Lower lobe of right lung (tissue), 2 donors: Measurements from ENCODE around the gene SIT1. TPM values are rescaled to one million over a fixed set of nuclear protein-coding genes. Genes with fewer than 3 reads are reported as not detected.
"Not testable (repeated sequence)": the region's sequence is repeated elsewhere in the genome, so short reads cannot be mapped to it uniquely, and the experiment has no call there.

Source experiments
- ATAC-seq, 2 donors: fragments of 200-7000 bp; cut with Tn5 transposase; one replicate each; pipeline ENCODE4 v1.9.1; 2020 to 2022; ENCODE audit warnings: mild to moderate bottlenecking in 2 of 2, moderate library complexity in 2 of 2
- DNase-seq: peaks from one replicate; pipeline ENCODE4 v3.0.0-alpha.2; 2020
- H3K27ac ChIP-seq: fragments of 200-600 bp; one replicate; pipeline ENCODE4 v1.8.0; 2022
- H3K27me3 ChIP-seq: fragments of 200-600 bp; one replicate; pipeline ENCODE4 v1.8.0; 2022; ENCODE audit warnings: low read depth
- H3K36me3 ChIP-seq: fragments of 200-600 bp; one replicate; pipeline ENCODE4 v1.8.0; 2022; ENCODE audit warnings: mild to moderate bottlenecking
- H3K4me1 ChIP-seq: fragments of 200-600 bp; one replicate; pipeline ENCODE4 v1.8.0; 2022
- H3K4me3 ChIP-seq: fragments of 200-600 bp; one replicate; pipeline ENCODE4 v1.8.0; 2022; ENCODE audit warnings: mild to moderate bottlenecking
- H3K9me3 ChIP-seq: fragments of 200-600 bp; one replicate; pipeline ENCODE4 v1.8.0; 2022
- intact Hi-C: fragments of 100-400 bp; cut with DNase I; formaldehyde crosslinking; loops from one replicate; pipeline ENCODE4 v1.11.0; 2022
- total RNA-seq: library from RNA; stranded (reverse); fragmentation: NEBNext Ultra II Directional; extraction: Animal tissue kit (Norgen Biotek cat#: 25700); gene quantifications from one replicate; pipeline ENCODE4 v1.2.1, GENCODE V29; 2021
- TF ChIP-seq, protein P1 (sequence below): fragments of 200-600 bp; IDR thresholded peaks from one replicate; pipeline ENCODE4 v1.8.0; 2022; ENCODE audit warnings: antibody characterized with exemption, mild to moderate bottlenecking
- donor health status: DM: no; HTN: yes; CAD: no; lungs with severe emphysema.

The SIT1 gene
- total RNA-seq, 1 donor from 2014 or later: 1.5 TPM

- intact Hi-C loops: no loop called here
- Histone ChIP-seq H3K9me3 (no peaks in the 10 kb centered on the region), H3K4me3 (no peak overlapping the region), H3K36me3 (no peaks in the 10 kb centered on the region), H3K27me3 (no peaks in the 10 kb centered on the region), H3K27ac (no peak overlapping the region), H3K4me1 (peaks cover 24% of the 10 kb centered on the region)
- TF ChIP-seq, protein P1, sequence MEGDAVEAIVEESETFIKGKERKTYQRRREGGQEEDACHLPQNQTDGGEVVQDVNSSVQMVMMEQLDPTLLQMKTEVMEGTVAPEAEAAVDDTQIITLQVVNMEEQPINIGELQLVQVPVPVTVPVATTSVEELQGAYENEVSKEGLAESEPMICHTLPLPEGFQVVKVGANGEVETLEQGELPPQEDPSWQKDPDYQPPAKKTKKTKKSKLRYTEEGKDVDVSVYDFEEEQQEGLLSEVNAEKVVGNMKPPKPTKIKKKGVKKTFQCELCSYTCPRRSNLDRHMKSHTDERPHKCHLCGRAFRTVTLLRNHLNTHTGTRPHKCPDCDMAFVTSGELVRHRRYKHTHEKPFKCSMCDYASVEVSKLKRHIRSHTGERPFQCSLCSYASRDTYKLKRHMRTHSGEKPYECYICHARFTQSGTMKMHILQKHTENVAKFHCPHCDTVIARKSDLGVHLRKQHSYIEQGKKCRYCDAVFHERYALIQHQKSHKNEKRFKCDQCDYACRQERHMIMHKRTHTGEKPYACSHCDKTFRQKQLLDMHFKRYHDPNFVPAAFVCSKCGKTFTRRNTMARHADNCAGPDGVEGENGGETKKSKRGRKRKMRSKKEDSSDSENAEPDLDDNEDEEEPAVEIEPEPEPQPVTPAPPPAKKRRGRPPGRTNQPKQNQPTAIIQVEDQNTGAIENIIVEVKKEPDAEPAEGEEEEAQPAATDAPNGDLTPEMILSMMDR: no peak
- DNase-seq: no peak
- ATAC-seq: no peak
Measured at GRCh38 chr9:35615981-35616680, 34.6 kb downstream of the SIT1 start.

DNA sequence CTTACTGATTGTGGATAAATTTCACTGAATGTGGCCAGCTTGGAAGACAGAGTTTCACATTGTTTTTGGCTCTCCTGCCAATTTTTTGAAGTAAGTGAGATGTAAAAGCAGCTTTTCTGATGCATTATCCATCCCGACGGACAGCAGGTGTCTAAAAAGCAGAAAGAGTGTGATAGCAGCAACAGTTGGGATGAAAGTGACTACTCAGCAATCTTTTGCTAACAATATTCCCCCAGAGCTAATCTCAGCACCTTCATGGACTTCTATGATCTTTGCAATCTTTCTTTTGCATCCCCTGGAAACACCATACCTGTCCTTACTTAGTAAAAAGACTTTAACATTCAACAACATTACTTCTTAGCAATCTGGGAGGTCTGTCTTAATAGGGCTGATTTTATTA lies 37.9 kb downstream of the SIT1 start:
- intact Hi-C loops: no loop called here
- no peaks in the 10 kb centered on the region for H3K27me3 ChIP-seq

DNA sequence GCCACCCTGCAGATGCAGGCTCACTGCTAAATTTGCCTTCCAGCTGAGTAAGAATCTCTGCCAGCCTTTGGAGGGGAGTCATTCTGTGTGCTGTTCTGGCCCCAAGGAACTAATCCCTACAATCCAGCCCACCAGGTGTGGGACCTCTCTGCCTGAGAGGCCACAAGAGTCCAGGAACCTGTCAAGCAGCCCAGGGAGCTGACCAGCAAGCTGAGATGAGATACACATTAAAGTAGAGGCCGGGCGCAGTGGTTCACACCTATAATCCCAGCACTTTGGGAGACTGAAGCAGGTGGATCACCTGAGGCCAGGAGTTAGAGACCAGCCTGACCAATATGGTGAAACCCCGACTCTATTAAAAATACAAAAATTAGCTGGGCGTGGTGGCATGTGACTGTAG lies 38.7 kb downstream of the SIT1 start:
- DNase-seq, H3K27me3 ChIP-seq, ATAC-seq, intact Hi-C loops, H3K27ac ChIP-seq, H3K4me1 ChIP-seq, H3K9me3 ChIP-seq, H3K4me3 ChIP-seq: not testable (repeated sequence)
- peaks cover 31% of the 10 kb centered on the region for H3K36me3 ChIP-seq

More for the DNA sequence above, 37.9 kb downstream of the SIT1 start:
- no peak overlapping the region for H3K27ac ChIP-seq
- H3K4me1 ChIP-seq: peaks cover 8% of the 10 kb centered on the region
- ATAC-seq (no peak), DNase-seq (no peak)
- H3K9me3 ChIP-seq: no peaks in the 10 kb centered on the region
- no peak overlapping the region for H3K4me3 ChIP-seq
- peaks cover 23% of the 10 kb centered on the region for H3K36me3 ChIP-seq
- TF ChIP-seq, protein P1: no peak

GRCh38 chr9:35611230-35611797 lies 39.4 kb downstream of the SIT1 start:
- TF ChIP-seq, protein P1: peak; percentile 60
- no peak overlapping the region for H3K4me3 ChIP-seq
- no peaks in the 10 kb centered on the region for H3K9me3 ChIP-seq
- peaks cover 14% of the 10 kb centered on the region for H3K4me1 ChIP-seq
- no peak for DNase-seq
- peak; percentile 40 to 72 for ATAC-seq
- intact Hi-C loops: no loop called here
- H3K36me3 ChIP-seq: peaks cover 32% of the 10 kb centered on the region
- no peaks in the 10 kb centered on the region for H3K27me3 ChIP-seq
- no peak overlapping the region for H3K27ac ChIP-seq

DNA sequence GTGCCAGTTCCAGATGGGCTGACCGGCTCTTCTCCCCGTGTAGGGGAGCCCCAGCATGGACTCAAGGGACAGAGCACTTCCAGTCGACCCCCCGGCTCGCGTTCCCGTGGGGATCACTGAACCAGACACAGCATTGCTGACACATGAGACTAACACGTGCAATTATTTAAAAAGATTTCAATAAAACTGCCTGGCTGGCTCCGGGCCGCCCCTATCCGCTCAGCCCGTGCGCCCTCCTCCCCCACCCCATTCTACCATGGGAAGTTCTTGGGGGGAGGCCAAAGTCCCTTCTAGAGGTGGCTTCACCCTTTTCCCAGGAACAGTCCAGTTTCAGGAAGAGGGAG lies 40.9 kb downstream of the SIT1 start:
- TF ChIP-seq, protein P1: no peak
- no peaks in the 10 kb centered on the region for H3K27me3 ChIP-seq
- intact Hi-C loops: no loop called here
- peaks cover 32% of the 10 kb centered on the region for H3K36me3 ChIP-seq
- H3K9me3 ChIP-seq: no peaks in the 10 kb centered on the region
- no peak overlapping the region for H3K27ac ChIP-seq
- ATAC-seq (no peak), DNase-seq (no peak)
- peaks cover 19% of the 10 kb centered on the region for H3K4me1 ChIP-seq
- no peak overlapping the region for H3K4me3 ChIP-seq
